HuH-7 (cell line): Measurements from ENCODE around the gene ENDOV.
A peak's percentile ranks its signal among the peaks of the same experiment; 100 is the strongest.
"Not testable (repeated sequence)": the region's sequence is repeated elsewhere in the genome, so short reads cannot be mapped to it uniquely, and the experiment has no call there.

ENCODE experiments used
- DNase-seq: peaks from one replicate; pipeline ENCODE4 v3.0.0; 2011; ENCODE audit warnings: low spot score

Gene ENDOV

GRCh38 chr17:80388601-80389000 is 26.4 kb upstream of the ENDOV start:
- DNase-seq: no peak

- DNase-seq: no peak
These were observed 25.7 kb upstream of the ENDOV start for GRCh38 chr17:80389011-80389995.

- DNase-seq: no peak
These were observed 21.6 kb upstream of the ENDOV start for GRCh38 chr17:80393241-80393890.

GRCh38 chr17:80393961-80394360 is 21.0 kb upstream of the ENDOV start:
- no peak for DNase-seq

- DNase-seq: no peak
These were observed 20.2 kb upstream of the ENDOV start for GRCh38 chr17:80394629-80395216.

- no peak for DNase-seq
These were observed 19.4 kb upstream of the ENDOV start for GRCh38 chr17:80395402-80396151.

- DNase-seq: no peak
These were observed 18.6 kb upstream of the ENDOV start for GRCh38 chr17:80396157-80397033.

GRCh38 chr17:80397034-80397387 is 18.0 kb upstream of the ENDOV start:
- DNase-seq: no peak

GRCh38 chr17:80397686-80398085 is 17.3 kb upstream of the ENDOV start:
- no peak for DNase-seq

- not testable (repeated sequence) for DNase-seq
These were observed 13.9 kb upstream of the ENDOV start for GRCh38 chr17:80401086-80401485.

- not testable (repeated sequence) for DNase-seq
These were observed 12.9 kb upstream of the ENDOV start for GRCh38 chr17:80402102-80402501.

- no peak for DNase-seq
These were observed 12.0 kb upstream of the ENDOV start for GRCh38 chr17:80402959-80403358.

GRCh38 chr17:80406146-80406545 is 8.8 kb upstream of the ENDOV start:
- DNase-seq: no peak

GRCh38 chr17:80407917-80408316 is 7.0 kb upstream of the ENDOV start:
- not testable (repeated sequence) for DNase-seq

- DNase-seq: no peak
These were observed 6.1 kb upstream of the ENDOV start for GRCh38 chr17:80408872-80409271.

GRCh38 chr17:80409626-80410025 is 5.3 kb upstream of the ENDOV start:
- DNase-seq: no peak

- not testable (repeated sequence) for DNase-seq
These were observed 4.4 kb upstream of the ENDOV start for GRCh38 chr17:80410441-80411087.

GRCh38 chr17:80413771-80414507 is 1.0 kb upstream of the ENDOV start:
- peak; percentile 17 for DNase-seq

- no peak for DNase-seq
These were observed 512 bp upstream of the ENDOV start for GRCh38 chr17:80414508-80414802.

- no peak for DNase-seq
These were observed 715 bp downstream of the ENDOV start for GRCh38 chr17:80415626-80416137.
